GM12892 (cell line): ENCODE measurements around the gene ISL2.

Experiments used
- POLR2A ChIP-seq: IDR thresholded peaks from 2 replicates; pipeline ENCODE4 v1.6.1; 2011; ENCODE audit warnings: low read depth, low read length, control low read depth
- POLR2AphosphoS5 ChIP-seq: IDR thresholded peaks from 2 replicates; pipeline ENCODE4 v1.6.1; 2011; ENCODE audit warnings: low read depth, low read length, control low read depth
- TAF1 ChIP-seq: IDR thresholded peaks from 2 replicates; pipeline ENCODE4 v1.6.1; 2011; ENCODE audit warnings: low read depth, mild to moderate bottlenecking, control low read depth, low read length, borderline replicate concordance

GRCh38 chr15:76346669-76347481 is 10.3 kb downstream of the ISL2 start:
- TF ChIP-seq POLR2A (no peak), POLR2AphosphoS5 (no peak), TAF1 (no peak)
